ENCODE results near the gene CFAP206. TPM values are rescaled to one million over a fixed set of nuclear protein-coding genes. Genes with fewer than 3 reads are reported as not detected.

The CFAP206 gene
- polyA plus RNA-seq, 2 of the 4 experiments (the other 2 are of a cell fraction) = 0.63 to 1.4 TPM

- POLR2A ChIA-PET = no interaction called here
- ATAC-seq = no peak
These were observed 32.5 kb upstream of the CFAP206 start for GRCh38 chr6:87375315-87375714.

GRCh38 chr6:87376643-87377042 is 31.1 kb upstream of the CFAP206 start:
- CTCF ChIA-PET = interaction anchor here (0.9 to 1.7 kb wide), 3 partner anchors 8 to 17 kb away, joined by 3 to 5 read pairs (median 3); no protein-coding TSS in a partner anchor
- Histone ChIP-seq H3K4me1 (no peaks in the 10 kb centered on the region), H3K27ac (no peak overlapping the region), H3K9me3 (no peaks in the 10 kb centered on the region), H3K4me2 (no peak overlapping the region), H3K4me3 (no peak overlapping the region)
- FAIRE-seq (no peak), DNase-seq (ENCODE audit: low read depth in 1 of 2, low spot score in 1 of 2) (no peak), ATAC-seq (no peak)
- POLR2A ChIA-PET = no interaction called here
- TF ChIP-seq PHF8 (IDR thresholded peaks at IDR 0.05; ENCODE audit: borderline replicate concordance, low read depth) (no peak), BCL3 (IDR thresholded peaks at IDR 0.05) (no peak), FOSL2 (IDR thresholded peaks at IDR 0.05) (no peak), FOSL2 (CRISPR knock-in tag; IDR thresholded peaks at IDR 0.05) (no peak), RNF2 (IDR thresholded peaks at IDR 0.05; ENCODE audit: borderline replicate concordance, low read depth) (no peak), RARB (CRISPR knock-in tag; IDR thresholded peaks at IDR 0.05) (no peak)
- 75% methylated on average over 2 of the region's 2 CpGs for WGBS (ENCODE audit: missing lambda C conversion rate)

More at GRCh38 chr6:87375315-87375714, 32.5 kb upstream of the CFAP206 start:
- DNase-seq (ENCODE audit: low read depth in 1 of 2, low spot score in 1 of 2) (no peak), FAIRE-seq (no peak)
- CTCF ChIA-PET = interaction anchor here (1.3 kb wide), 1 partner anchor 18 kb away, joined by 4 read pairs; no protein-coding TSS in a partner anchor
- H3K27ac ChIP-seq = no peak overlapping the region
- 70% methylated on average over 2 of the region's 2 CpGs for WGBS (ENCODE audit: missing lambda C conversion rate)
- H3K9me3 ChIP-seq = no peaks in the 10 kb centered on the region
- H3K4me2 ChIP-seq = no peak overlapping the region
- no peak overlapping the region for H3K4me3 ChIP-seq
- TF ChIP-seq HOXB13 (CRISPR knock-in tag; IDR thresholded peaks at IDR 0.05; ENCODE audit: low read depth) (no peak), CHD2 (IDR thresholded peaks at IDR 0.05; ENCODE audit: low read length, partially characterized antibody) (no peak), USF2 (IDR thresholded peaks at IDR 0.05) (no peak), FOSL2 (IDR thresholded peaks at IDR 0.05) (no peak), FOSL2 (CRISPR knock-in tag; IDR thresholded peaks at IDR 0.05) (no peak), CTCF (IDR thresholded peaks at IDR 0.05) (no peak), CHD4 (IDR thresholded peaks at IDR 0.05; ENCODE audit: borderline replicate concordance) (no peak), HES2 (IDR thresholded peaks at IDR 0.05) (no peak), MAX (IDR thresholded peaks at IDR 0.05) (no peak), NR3C1 (IDR thresholded peaks at IDR 0.05) (no peak), FOXS1 (CRISPR knock-in tag; IDR thresholded peaks at IDR 0.05) (no peak), POLR2AphosphoS2 (conservative IDR thresholded peaks at IDR 0.05; ENCODE audit: low read length) (no peak), FOSB (CRISPR knock-in tag; IDR thresholded peaks at IDR 0.05) (no peak)
- no peaks in the 10 kb centered on the region for H3K4me1 ChIP-seq

GRCh38 chr6:87378947-87379346 is 28.8 kb upstream of the CFAP206 start:
- WGBS (ENCODE audit: missing lambda C conversion rate) = 76% methylated on average over 4 of the region's 4 CpGs
- no peaks in the 10 kb centered on the region for H3K4me1 ChIP-seq
- POLR2A ChIA-PET = no interaction called here
- no peak for TF ChIP-seq HES2 (IDR thresholded peaks at IDR 0.05)
- TF ChIP-seq HDAC2 (IDR thresholded peaks at IDR 0.05) = no peak
- TF ChIP-seq TP53 (CRISPR knock-in tag; IDR thresholded peaks at IDR 0.05) = no peak
- TF ChIP-seq MAZ (IDR thresholded peaks at IDR 0.05; ENCODE audit: borderline replicate concordance, low read depth, low read length) = no peak
- TF ChIP-seq ZFP36 (IDR thresholded peaks at IDR 0.05; ENCODE audit: borderline replicate concordance, partially characterized antibody) = no peak
- TF ChIP-seq MAFK (IDR thresholded peaks at IDR 0.05; ENCODE audit: partially characterized antibody) = no peak
- no peak for TF ChIP-seq RAD21 (conservative IDR thresholded peaks at IDR 0.05 in 1 of 2, IDR thresholded peaks at IDR 0.05 in 1 of 2)
- no peak for TF ChIP-seq HOXB13 (CRISPR knock-in tag; IDR thresholded peaks at IDR 0.05; ENCODE audit: low read depth)
- no peak for TF ChIP-seq NR3C1 (IDR thresholded peaks at IDR 0.05)
- no peak for TF ChIP-seq EHF (CRISPR knock-in tag; IDR thresholded peaks at IDR 0.05)
- no peak for TF ChIP-seq NPAS2 (CRISPR knock-in tag; IDR thresholded peaks at IDR 0.05; ENCODE audit: borderline replicate concordance)
- TF ChIP-seq MYC (IDR thresholded peaks at IDR 0.05; ENCODE audit: borderline replicate concordance, low read length) = no peak
- no peak for TF ChIP-seq NFE2L2 (conservative IDR thresholded peaks at IDR 0.05; ENCODE audit: low read length)
- TF ChIP-seq RFX5 (IDR thresholded peaks at IDR 0.05) = no peak
- no peak for TF ChIP-seq EHMT2 (IDR thresholded peaks at IDR 0.05; ENCODE audit: low read depth)
- no peak for TF ChIP-seq ZC3H11A (IDR thresholded peaks at IDR 0.05)
- TF ChIP-seq RNF2 (IDR thresholded peaks at IDR 0.05; ENCODE audit: borderline replicate concordance, low read depth) = no peak
- no peak for TF ChIP-seq SREBF2 (IDR thresholded peaks at IDR 0.05)
- no peak for TF ChIP-seq CEBPB (IDR thresholded peaks at IDR 0.05)

More at GRCh38 chr6:87378947-87379346, 28.8 kb upstream of the CFAP206 start:
- Histone ChIP-seq H3K4me3 (no peak overlapping the region), H3K27ac (no peak overlapping the region), H3K9me3 (no peaks in the 10 kb centered on the region), H3K4me2 (no peak overlapping the region)
- DNase-seq (ENCODE audit: low read depth in 1 of 2, low spot score in 1 of 2) (no peak), FAIRE-seq (no peak), ATAC-seq (no peak)
- CTCF ChIA-PET = interaction anchor here (1.3 kb wide), 1 partner anchor 14 kb away, joined by 5 read pairs; no protein-coding TSS in a partner anchor

Data from A549 (cell line).